ENCODE data around the gene KDM2B.
A peak's percentile ranks its signal among the peaks of the same experiment; 100 is the strongest.

The KDM2B gene

GRCh38 chr12:121499929-121500793 is 80.7 kb downstream of the KDM2B start:
- H3K27ac ChIP-seq (ENCODE audit: low read length): peak overlapping the region; percentile 46
- H3K4me3 ChIP-seq (ENCODE audit: low read length): no peak overlapping the region
- TF ChIP-seq EZH2phosphoT487 (IDR thresholded peaks at IDR 0.05; ENCODE audit: low read depth) (no peak), CTCF (IDR thresholded peaks at IDR 0.05; ENCODE audit: low read depth, low read length) (peak; percentile 81)
- no peaks in the 10 kb centered on the region for H3K9me3 ChIP-seq (ENCODE audit: insufficient read depth, low read length)
- peaks cover 7% of the 10 kb centered on the region for H3K4me1 ChIP-seq (ENCODE audit: low read length)
- no peak overlapping the region for H3K9ac ChIP-seq (ENCODE audit: low read length)
- H3K79me2 ChIP-seq (ENCODE audit: low read length): peaks cover 95% of the 10 kb centered on the region
- H4K20me1 ChIP-seq (ENCODE audit: insufficient read depth, low read length): peaks cover 66% of the 10 kb centered on the region
- H2AFZ ChIP-seq (ENCODE audit: low read depth, low read length): no peak overlapping the region
- H3K36me3 ChIP-seq (replicated peaks; ENCODE audit: low read depth, low read length): peaks cover 62% of the 10 kb centered on the region
- H3K27me3 ChIP-seq (ENCODE audit: low read depth, low read length): no peaks in the 10 kb centered on the region
- 0 out of 2 replicates have a peak overlapping the region, but pooled peaks have one; percentile 12 for H3K4me2 ChIP-seq (ENCODE audit: low read length)

- peaks cover 61% of the 10 kb centered on the region for H3K36me3 ChIP-seq (replicated peaks; ENCODE audit: low read depth, low read length)
- H4K20me1 ChIP-seq (ENCODE audit: insufficient read depth, low read length): peaks cover 66% of the 10 kb centered on the region
- H3K4me2 ChIP-seq (ENCODE audit: low read length): no peak overlapping the region
- H3K9ac ChIP-seq (ENCODE audit: low read length): no peak overlapping the region
- H3K9me3 ChIP-seq (ENCODE audit: insufficient read depth, low read length): no peaks in the 10 kb centered on the region
- no peak overlapping the region for H3K4me3 ChIP-seq (ENCODE audit: low read length)
- H3K27ac ChIP-seq (ENCODE audit: low read length): no peak overlapping the region
- no peaks in the 10 kb centered on the region for H3K27me3 ChIP-seq (ENCODE audit: low read depth, low read length)
- H2AFZ ChIP-seq (ENCODE audit: low read depth, low read length): no peak overlapping the region
- TF ChIP-seq CTCF (IDR thresholded peaks at IDR 0.05; ENCODE audit: low read depth, low read length): no peak
- TF ChIP-seq EZH2phosphoT487 (IDR thresholded peaks at IDR 0.05; ENCODE audit: low read depth): no peak
- peaks cover 7% of the 10 kb centered on the region for H3K4me1 ChIP-seq (ENCODE audit: low read length)
- H3K79me2 ChIP-seq (ENCODE audit: low read length): peaks cover 98% of the 10 kb centered on the region
These were observed 85.1 kb downstream of the KDM2B start for GRCh38 chr12:121495746-121496145.

GRCh38 chr12:121494093-121494787 is 86.6 kb downstream of the KDM2B start:
- TF ChIP-seq EZH2phosphoT487 (IDR thresholded peaks at IDR 0.05; ENCODE audit: low read depth) (no peak), CTCF (IDR thresholded peaks at IDR 0.05; ENCODE audit: low read depth, low read length) (peak; percentile 76)
- no peaks in the 10 kb centered on the region for H3K4me1 ChIP-seq (ENCODE audit: low read length)
- no peak overlapping the region for H2AFZ ChIP-seq (ENCODE audit: low read depth, low read length)
- no peak overlapping the region for H3K27ac ChIP-seq (ENCODE audit: low read length)
- H3K36me3 ChIP-seq (replicated peaks; ENCODE audit: low read depth, low read length): peaks cover 68% of the 10 kb centered on the region
- no peaks in the 10 kb centered on the region for H3K9me3 ChIP-seq (ENCODE audit: insufficient read depth, low read length)
- H3K79me2 ChIP-seq (ENCODE audit: low read length): peaks cover 98% of the 10 kb centered on the region
- peaks cover 71% of the 10 kb centered on the region for H4K20me1 ChIP-seq (ENCODE audit: insufficient read depth, low read length)
- H3K9ac ChIP-seq (ENCODE audit: low read length): no peak overlapping the region
- no peak overlapping the region for H3K4me2 ChIP-seq (ENCODE audit: low read length)
- no peaks in the 10 kb centered on the region for H3K27me3 ChIP-seq (ENCODE audit: low read depth, low read length)
- H3K4me3 ChIP-seq (ENCODE audit: low read length): no peak overlapping the region

All from OCI-LY3 (cell line).